HepG2 (cell line): ENCODE measurements around the gene PPME1. TPM values are rescaled to one million over a fixed set of nuclear protein-coding genes. Genes with fewer than 3 reads are reported as not detected.

ENCODE experiments used
- ARID3A ChIP-seq: IDR thresholded peaks from 2 replicates; pipeline ENCODE4 v1.6.1; 2012; ENCODE audit warnings: low read depth, low read length, improper control_type of control experiment
- CCDC6 ChIP-seq: sonication (generic); formaldehyde crosslinking; IDR thresholded peaks from 2 replicates; pipeline ENCODE4 v1.8.1; 2022; ENCODE audit warnings: mild to moderate bottlenecking, missing genetic modification reagents, moderate library complexity
- ELF4 ChIP-seq: sonication (generic); formaldehyde crosslinking; IDR thresholded peaks from 2 replicates; pipeline ENCODE4 v1.5.0; 2020; ENCODE audit warnings: missing genetic modification reagents, mild to moderate bottlenecking, moderate library complexity, borderline replicate concordance
- JDP2 ChIP-seq: sonication (generic); formaldehyde crosslinking; IDR thresholded peaks from 2 replicates; pipeline ENCODE4 v1.8.1; 2022; ENCODE audit warnings: missing genetic modification reagents, borderline replicate concordance
- THAP9 ChIP-seq: sonication (generic); formaldehyde crosslinking; IDR thresholded peaks from 2 replicates; pipeline ENCODE4; 2020; ENCODE audit warnings: missing genetic modification reagents, mild to moderate bottlenecking, borderline replicate concordance
- TSC22D2 ChIP-seq: sonication (generic); formaldehyde crosslinking; IDR thresholded peaks from 2 replicates; pipeline ENCODE4 v1.5.1; 2020; ENCODE audit warnings: missing genetic modification reagents, mild to moderate bottlenecking, borderline replicate concordance
- YY1 ChIP-seq: IDR thresholded peaks from 2 replicates; pipeline ENCODE4 v1.6.1; 2011; ENCODE audit warnings: low read length, low read depth, moderate library complexity, mild to moderate bottlenecking; ENCODE audit not compliant: insufficient read depth, insufficient replicate concordance
- ZBTB10 ChIP-seq: sonication (generic); formaldehyde crosslinking; IDR thresholded peaks from 2 replicates; pipeline ENCODE4 v1.4.0; 2020; ENCODE audit warnings: missing genetic modification reagents, borderline replicate concordance
- ZNF10 ChIP-seq: sonication (generic); formaldehyde crosslinking; IDR thresholded peaks from 2 replicates; pipeline ENCODE4 v1.4.0; 2020; ENCODE audit warnings: mild to moderate bottlenecking, low read depth, missing genetic modification reagents, borderline replicate concordance
- ZNF124 ChIP-seq: sonication (generic); formaldehyde crosslinking; IDR thresholded peaks from 2 replicates; pipeline ENCODE4 v1.4.0; 2020; ENCODE audit warnings: missing genetic modification reagents
- ZNF136 ChIP-seq: sonication (generic); formaldehyde crosslinking; IDR thresholded peaks from 2 replicates; pipeline ENCODE4 v1.8.1; 2022; ENCODE audit warnings: low read depth, mild to moderate bottlenecking, moderate library complexity, missing genetic modification reagents
- ZNF180 ChIP-seq: sonication (generic); formaldehyde crosslinking; IDR thresholded peaks from 2 replicates; pipeline ENCODE4 v1.4.0; 2020; ENCODE audit warnings: low read depth, missing genetic modification reagents, borderline replicate concordance
- ZNF761 ChIP-seq: sonication (generic); formaldehyde crosslinking; conservative IDR thresholded peaks from 2 replicates; pipeline ENCODE4 v1.4.0; 2020; ENCODE audit warnings: mild to moderate bottlenecking, missing genetic modification reagents
- polyA plus RNA-seq, 8 experiments: library from polyadenylated mRNA; depleted of rRNA in 3 of 8; stranded (reverse) in 7 of 8; unstranded in 1 of 8; fragments of >200 nt; fragmentation: Illumina TruSeq in 4 of 8; extraction: Trizol in 4 of 8; gene quantifications; 2 replicates each; pipeline versions ENCODE4 v1.2.1 to v1.2.3, GENCODE V29; 2011 to 2016; ENCODE audit warnings: low read depth in 4 of 8, missing spikeins in 1 of 8, mixed read lengths in 1 of 8; ENCODE audit not compliant: insufficient read depth in 1 of 8
- total RNA-seq, 5 experiments: library from RNA; depleted of rRNA; stranded (reverse); fragments of >200 nt; fragmentation: Illumina TruSeq; extraction: Trizol; gene quantifications; 2 replicates each; pipeline ENCODE4 v1.2.3, GENCODE V29; 2016; ENCODE audit warnings: low read depth in 1 of 5
- TF ChIP-seq, protein P1 (sequence below): sonication (generic); formaldehyde crosslinking; IDR thresholded peaks from 2 replicates; pipeline ENCODE4 v1.9.0; 2021; ENCODE audit warnings: missing genetic modification reagents, borderline replicate concordance

The PPME1 gene
- total and polyA plus RNA-seq, 2 of the 13 experiments (the other 11 are each of a cell fraction or from before 2014, with no cell fraction given), result 31.3 to 56.0 TPM

DNA sequence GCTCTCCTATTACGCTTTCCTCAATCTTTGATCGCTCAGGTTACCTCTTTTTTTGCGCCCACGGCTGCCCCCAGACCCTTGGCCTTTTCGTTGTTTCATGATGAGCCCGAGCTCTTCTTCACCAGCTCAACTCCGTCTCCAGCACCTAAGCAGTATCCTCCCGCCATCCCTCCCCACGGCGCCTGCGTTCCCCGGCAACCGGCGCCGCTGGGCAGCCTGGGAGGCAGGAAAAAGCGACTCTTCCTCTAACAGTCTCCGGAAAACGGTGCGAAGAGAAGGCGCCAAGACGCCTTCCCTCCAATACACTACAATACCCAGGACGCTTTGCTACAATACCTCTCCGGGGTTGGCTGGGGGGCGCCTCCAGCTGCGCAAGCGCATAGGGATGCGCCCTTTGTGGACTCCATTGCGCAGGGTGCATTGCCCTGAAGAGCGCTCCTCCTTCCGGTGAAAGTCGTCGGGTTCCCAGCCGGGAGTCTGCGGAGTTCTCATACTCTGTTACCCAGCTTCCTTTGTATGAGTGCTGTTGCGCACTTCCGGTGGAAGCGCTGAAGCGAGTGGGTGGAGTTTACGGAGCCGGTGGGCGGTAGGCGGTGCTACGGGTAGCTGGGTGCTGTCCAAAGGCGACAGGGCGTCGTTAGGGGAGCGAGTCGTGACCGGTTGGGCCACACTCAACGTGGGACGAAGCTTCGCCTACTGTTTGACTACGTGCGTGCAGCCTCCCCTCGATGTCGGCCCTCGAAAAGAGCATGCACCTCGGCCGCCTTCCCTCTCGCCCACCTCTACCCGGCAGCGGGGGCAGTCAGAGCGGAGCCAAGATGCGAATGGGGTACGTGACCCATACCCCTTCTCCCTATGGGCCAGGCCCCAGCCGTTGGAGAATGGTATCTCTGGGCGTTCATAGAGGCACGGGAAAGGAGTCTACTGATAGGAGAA, at the start of gene PPME1, which contains the start of gene C2CD3 (continued):
- TF ChIP-seq ARID3A, result no peak
- peak; percentile 26; the same call in 1 of the 2 replicates for TF ChIP-seq TSC22D2 (CRISPR knock-in tag)
- TF ChIP-seq ZNF124 (CRISPR knock-in tag), result peak; percentile 77; the same call in 1 of the 2 replicates
- peak; percentile 71; the same call in 1 of the 2 replicates for TF ChIP-seq ZNF761 (CRISPR knock-in tag)
- TF ChIP-seq ZNF10 (CRISPR knock-in tag), result no peak
- TF ChIP-seq, protein P1, sequence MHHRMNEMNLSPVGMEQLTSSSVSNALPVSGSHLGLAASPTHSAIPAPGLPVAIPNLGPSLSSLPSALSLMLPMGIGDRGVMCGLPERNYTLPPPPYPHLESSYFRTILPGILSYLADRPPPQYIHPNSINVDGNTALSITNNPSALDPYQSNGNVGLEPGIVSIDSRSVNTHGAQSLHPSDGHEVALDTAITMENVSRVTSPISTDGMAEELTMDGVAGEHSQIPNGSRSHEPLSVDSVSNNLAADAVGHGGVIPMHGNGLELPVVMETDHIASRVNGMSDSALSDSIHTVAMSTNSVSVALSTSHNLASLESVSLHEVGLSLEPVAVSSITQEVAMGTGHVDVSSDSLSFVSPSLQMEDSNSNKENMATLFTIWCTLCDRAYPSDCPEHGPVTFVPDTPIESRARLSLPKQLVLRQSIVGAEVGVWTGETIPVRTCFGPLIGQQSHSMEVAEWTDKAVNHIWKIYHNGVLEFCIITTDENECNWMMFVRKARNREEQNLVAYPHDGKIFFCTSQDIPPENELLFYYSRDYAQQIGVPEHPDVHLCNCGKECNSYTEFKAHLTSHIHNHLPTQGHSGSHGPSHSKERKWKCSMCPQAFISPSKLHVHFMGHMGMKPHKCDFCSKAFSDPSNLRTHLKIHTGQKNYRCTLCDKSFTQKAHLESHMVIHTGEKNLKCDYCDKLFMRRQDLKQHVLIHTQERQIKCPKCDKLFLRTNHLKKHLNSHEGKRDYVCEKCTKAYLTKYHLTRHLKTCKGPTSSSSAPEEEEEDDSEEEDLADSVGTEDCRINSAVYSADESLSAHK, result no peak
- peak; percentile 65; the same call in 1 of the 2 replicates for TF ChIP-seq ZNF136
- TF ChIP-seq THAP9, result peak; percentile 93; the same call in 1 of the 2 replicates
- peak; percentile 93 for TF ChIP-seq ELF4 (CRISPR knock-in tag)
- TF ChIP-seq CCDC6 (CRISPR knock-in tag), result no peak; the same call in 1 of the 2 replicates
- no peak for TF ChIP-seq YY1
- no peak for TF ChIP-seq JDP2 (CRISPR knock-in tag)
- TF ChIP-seq ZNF180, result no peak
- TF ChIP-seq ZBTB10 (CRISPR knock-in tag), result no peak; the same call in 1 of the 2 replicates
